ENCODE results near the gene COG8.

DNA sequence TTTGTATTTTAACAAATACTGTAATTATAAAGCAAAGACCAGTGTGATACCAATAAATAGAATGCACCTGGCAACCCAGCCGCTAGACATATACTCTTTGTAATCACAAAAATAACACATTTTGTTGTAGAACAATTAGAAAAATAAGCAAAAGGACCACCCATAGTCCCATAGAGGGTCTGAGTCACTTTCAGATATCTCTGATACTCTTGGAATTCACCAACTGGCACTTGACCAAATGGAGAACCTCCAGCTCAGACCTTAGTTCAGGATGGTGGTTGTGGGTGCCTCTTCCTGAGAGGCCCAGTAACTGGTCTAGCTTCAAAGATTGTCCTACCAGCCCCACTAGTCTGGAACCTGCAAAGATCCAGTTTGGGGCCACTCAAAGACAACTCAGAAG, 47.2 kb upstream of the COG8 start:
- TF ChIP-seq, protein P1, sequence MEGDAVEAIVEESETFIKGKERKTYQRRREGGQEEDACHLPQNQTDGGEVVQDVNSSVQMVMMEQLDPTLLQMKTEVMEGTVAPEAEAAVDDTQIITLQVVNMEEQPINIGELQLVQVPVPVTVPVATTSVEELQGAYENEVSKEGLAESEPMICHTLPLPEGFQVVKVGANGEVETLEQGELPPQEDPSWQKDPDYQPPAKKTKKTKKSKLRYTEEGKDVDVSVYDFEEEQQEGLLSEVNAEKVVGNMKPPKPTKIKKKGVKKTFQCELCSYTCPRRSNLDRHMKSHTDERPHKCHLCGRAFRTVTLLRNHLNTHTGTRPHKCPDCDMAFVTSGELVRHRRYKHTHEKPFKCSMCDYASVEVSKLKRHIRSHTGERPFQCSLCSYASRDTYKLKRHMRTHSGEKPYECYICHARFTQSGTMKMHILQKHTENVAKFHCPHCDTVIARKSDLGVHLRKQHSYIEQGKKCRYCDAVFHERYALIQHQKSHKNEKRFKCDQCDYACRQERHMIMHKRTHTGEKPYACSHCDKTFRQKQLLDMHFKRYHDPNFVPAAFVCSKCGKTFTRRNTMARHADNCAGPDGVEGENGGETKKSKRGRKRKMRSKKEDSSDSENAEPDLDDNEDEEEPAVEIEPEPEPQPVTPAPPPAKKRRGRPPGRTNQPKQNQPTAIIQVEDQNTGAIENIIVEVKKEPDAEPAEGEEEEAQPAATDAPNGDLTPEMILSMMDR (IDR thresholded peaks at IDR 0.05) = no peak
- TF ChIP-seq ZFX (IDR thresholded peaks at IDR 0.05; ENCODE audit: borderline replicate concordance) = no peak
